GM18508 (cell line): ENCODE data around the gene TPSG1.
"Not testable (repeated sequence)": the region's sequence is repeated elsewhere in the genome, so short reads cannot be mapped to it uniquely, and the experiment has no call there.

Experiments
- ATAC-seq: cut with Tn5 transposase; IDR thresholded peaks from one replicate; pipeline ENCODE4 v1.9.1; 2021; ENCODE audit warnings: moderate number of reproducible peaks; ENCODE audit not compliant: insufficient read depth, unreplicated experiment

The TPSG1 gene

DNA sequence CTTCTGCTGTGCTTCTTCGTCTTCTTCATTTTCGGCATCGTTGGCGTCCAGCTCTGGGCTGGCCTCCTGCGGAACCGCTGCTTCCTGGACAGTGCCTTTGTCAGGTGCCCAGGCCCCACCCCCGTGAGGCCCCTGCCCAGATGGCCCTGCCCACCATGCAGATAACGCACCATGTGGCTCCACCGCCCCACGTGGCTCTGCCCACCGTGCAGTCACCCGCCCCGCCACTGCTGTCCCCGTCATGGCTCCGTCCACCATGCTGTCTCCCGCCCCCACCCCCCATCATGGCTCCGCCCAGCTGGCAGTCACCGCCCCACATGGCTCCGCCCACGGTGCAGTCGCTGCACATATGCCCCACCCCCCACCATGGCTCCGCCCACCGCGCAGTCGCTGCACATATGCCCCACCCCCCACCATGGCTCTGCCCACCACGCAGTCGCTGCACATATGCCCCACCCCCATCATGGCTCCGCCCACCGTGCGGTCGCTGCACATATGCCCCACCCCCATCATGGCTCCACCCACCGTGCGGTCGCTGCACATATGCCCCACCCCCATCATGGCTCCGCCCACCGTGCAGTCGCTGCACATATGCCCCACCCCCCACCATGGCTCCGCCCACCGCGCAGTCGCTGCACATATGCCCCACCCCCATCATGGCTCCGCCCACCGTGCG is 26.3 kb downstream of the TPSG1 start:
- not testable (repeated sequence) for ATAC-seq

DNA sequence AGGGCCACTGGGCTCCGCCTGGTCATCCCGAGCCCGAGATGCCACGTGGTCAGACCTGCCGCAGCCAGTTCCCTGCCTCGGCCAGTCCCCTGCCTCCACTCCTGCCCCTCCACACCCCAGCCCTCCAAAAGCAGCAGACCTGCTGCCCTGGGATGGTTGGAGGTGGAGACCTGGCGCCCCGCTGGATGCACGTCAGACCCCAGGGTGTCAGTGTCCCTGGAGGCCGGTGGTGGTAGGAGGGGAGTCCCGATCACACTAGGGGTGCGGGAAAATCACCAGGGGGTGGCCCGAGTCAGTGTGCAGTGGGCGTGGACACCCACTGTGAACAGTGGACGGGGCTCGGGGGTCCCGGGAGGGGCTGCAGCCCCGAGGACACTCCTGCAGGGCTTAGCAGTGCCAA is 26.9 kb downstream of the TPSG1 start:
- ATAC-seq, result no peak

DNA sequence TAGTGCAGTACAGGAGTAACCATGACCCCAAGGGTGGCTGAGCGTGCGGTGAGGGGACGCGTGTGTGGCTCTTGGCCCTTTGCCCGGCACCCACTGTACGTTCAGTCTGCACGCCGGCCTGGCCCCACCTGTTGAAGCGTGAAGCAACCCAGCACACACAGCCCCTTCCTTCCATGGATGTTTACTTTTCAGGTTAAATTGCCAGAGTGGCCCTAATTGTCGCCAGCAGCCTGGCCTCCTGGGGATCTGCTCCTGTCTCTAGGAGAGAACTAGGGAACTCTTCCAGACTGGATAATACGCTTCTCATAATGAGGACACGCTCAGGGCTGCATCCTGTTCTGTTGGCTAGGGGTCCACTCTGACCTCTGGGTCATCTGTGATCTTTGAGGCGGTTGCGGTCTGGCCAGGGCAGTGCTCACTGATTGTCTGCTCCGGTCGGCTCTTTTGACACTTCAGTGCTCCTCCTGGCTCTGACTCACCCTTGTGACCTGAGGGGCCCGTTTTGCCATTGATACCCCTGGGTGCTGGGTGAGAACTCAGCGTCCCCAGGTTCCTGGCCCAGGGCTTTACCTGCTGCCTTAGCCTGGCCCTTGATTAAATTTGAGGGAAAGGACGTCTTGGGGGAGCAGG is 27.7 kb downstream of the TPSG1 start:
- ATAC-seq, result no peak

DNA sequence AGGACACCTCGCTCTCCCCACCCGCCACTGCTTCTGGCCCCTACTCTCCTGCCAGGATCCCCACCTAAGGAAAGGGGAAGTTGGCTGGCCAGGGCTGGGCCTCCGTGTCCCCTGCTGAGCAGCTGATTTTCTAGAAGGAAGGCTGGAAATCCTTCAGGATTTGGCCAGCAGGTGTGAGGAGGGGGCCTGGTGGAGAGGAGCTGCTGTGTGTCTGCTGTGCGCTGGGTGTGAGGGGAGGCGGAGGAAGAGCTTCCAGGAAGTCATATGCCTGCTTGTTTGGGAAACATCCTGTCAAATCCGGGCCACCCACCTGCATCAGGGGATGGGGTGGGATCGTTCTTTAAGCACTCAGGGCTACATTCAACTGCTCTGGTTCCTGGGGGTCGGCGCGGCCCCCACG is 28.6 kb downstream of the TPSG1 start:
- no peak for ATAC-seq

DNA sequence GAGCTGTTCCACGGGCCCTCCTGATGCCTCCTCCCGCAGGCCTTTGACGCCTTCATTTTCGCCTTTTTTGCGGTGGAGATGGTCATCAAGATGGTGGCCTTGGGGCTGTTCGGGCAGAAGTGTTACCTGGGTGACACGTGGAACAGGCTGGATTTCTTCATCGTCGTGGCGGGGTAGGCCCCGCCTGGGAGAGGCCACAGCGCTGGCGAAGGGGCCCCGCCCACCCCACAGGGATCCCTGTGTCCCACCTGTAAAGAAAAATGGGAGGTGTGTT is 29.7 kb downstream of the TPSG1 start:
- no peak for ATAC-seq

DNA sequence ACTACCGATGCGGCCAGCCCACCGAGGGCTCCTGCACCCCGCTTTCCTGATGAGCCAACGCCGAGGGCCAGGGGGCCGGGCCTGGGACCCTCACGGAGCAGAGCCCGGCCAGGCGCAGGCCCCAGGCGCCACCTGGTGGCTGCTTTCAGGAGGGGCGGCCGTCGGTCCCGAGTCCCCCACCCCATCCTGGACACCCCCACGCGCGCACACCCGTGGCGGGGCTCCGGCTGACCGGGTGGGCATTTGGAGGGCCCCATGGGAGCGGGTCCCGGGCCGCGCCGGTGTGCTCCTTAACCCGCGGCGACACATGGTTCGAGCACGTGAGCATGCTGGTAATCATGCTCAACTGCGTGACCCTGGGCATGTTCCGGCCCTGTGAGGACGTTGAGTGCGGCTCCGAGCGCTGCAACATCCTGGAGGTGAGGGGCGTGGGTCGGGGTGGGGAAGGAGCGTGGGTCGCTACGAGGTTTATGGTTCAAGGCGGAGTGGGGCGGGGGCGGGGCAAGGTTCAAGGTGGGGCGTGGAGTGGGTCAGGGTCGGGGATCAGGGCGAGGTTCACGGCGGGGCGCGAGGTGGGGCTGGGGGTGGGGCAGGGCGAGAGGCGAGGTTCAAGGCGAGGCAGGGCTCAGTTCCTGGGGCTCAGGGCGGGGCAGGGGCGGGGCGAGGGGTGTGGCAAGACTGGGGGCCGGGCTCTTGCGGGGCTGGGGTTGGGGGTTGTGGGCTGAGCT is 30.2 kb downstream of the TPSG1 start:
- no peak for ATAC-seq

DNA sequence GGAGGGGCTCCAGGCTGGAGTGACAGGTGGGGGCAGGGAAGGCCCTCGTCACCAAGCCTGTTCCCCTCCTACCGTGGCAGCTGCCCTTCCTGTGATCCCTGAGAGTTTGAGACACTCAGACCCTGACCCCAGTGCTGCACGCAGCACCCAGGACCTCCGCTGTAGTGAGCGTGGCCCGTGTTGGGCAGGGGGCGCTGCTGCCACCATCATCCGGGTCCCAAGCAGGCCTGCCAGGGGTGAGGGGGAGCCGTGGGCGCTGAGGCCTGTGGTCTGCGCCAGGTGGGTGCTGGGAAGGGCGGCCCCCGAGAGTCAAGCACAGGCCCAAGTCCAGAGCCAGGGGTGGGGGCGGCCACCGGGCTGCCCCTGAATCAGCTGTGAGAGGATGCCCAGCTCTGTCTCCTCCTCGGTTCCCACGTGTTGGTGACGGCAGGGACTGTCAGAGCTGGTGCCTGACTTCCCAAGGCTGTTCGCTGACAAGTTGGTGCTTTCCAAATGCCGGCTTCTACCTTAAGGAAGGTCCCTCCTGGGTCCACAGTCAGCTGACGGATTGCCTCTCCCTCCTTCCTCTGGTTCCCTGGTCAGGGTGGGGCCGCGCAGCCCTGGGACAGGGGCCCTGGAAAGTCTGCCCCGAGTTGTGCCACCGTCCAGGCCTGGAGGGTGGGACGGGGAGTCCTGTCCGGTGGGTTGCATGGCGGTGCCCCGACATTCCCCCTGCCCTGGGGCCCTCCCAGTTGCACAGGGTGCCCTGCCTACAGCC is 31.1 kb downstream of the TPSG1 start:
- ATAC-seq, result no peak

DNA sequence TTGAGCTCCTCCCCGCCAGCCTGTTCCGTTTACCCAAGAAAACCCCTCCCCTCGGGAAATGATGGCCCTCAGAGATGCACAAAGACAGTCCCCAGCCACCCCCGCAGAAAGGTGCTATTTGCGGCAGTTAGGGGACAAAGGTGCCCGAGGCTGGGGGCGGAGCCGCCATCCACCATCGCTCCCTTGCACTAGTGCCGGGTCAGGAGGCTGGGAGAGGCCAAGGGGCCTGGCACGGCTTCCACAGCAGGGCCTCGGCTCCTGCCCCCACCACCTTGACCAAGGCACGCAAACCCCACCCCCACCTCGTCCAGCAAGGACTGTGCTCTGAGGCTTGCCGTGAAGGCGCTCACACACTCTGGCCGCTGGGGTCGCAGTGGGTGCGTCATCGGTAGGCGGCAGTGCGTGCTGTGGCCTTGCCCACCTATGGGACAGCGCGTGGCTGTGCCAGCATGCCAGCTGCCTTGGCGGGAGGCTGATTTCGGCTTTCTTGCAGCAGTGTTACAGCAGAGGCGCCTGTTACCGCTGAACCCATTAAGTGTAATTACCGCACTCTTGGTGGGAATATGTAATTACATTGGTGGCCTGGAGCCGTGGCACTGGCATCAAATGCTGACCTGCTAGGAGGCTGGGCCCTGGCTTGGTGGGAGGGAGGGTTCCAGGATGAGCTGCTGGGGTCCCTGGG is 31.8 kb downstream of the TPSG1 start:
- ATAC-seq, result no peak

DNA sequence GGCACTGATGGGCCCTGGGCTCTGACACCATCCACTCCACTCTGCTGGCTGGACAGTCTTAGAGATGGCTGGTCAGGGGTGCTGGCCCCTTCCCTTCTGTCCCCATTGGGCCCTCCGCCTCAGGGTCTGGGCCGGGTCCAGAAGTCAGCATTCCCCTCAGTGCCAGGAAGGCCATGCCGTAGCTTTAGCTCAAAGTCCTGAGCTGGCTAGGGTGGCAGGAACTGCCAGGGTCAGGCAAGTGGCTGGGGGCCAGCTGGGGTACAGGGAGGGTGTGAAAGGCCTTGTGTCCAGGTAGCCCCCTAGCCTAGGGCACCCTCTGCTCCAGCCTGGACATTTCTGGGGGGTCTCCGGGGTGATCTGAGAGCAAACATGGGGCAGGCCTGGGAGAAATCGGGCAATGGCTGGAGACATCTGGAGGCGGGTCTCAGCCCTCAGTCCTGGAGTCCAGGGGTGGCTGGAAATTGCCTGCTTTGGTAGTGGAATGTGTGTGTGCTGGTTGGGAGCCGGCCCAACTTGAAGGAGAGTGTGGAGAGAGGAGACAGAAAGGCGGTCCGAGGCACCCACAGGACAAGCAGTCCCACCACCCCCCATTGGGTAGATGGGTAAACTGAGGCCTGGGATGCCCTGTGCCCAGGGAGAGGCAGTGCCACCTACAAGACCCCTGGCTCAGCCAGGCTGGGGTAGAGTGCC is 32.5 kb downstream of the TPSG1 start:
- ATAC-seq, result no peak

DNA sequence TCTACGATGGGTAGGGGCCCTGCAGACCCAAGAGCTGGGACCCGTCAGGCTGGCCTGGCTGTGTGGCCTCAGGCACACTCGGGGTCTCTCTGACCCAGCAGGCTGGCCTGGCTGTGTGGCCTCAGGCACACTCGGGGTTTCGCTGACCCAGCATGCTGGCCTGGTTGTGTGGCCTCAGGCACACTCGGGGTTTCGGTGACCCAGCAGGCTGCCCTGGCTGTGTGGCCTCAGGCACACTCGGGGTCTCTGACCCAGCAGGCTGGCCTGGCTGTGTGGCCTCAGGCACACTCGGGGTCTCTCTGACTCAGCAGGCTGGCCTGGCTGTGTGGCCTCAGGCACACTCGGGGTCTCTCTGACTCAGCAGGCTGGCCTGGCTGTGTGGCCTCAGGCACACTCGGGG is 34.3 kb downstream of the TPSG1 start:
- ATAC-seq, result not testable (repeated sequence)

DNA sequence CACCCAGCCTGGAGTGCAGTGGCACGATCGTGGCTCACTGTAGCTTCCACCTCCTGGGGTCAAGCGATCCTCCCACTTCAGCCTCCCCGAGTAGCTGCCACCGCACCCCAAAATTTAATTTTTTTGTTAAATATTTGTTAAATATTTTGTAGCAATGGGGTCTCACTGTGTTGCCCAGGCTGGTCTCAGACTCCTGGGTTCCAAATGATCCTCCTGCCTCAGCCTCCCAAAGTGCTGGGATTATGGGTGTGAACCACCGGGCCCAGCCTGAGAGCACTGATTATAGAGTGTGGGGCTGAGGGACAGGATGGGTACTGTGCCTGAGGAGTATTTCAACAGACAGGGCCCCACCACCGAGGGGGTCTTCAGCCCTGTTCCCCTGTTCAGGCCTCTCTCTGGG is 35.6 kb downstream of the TPSG1 start:
- no peak for ATAC-seq

DNA sequence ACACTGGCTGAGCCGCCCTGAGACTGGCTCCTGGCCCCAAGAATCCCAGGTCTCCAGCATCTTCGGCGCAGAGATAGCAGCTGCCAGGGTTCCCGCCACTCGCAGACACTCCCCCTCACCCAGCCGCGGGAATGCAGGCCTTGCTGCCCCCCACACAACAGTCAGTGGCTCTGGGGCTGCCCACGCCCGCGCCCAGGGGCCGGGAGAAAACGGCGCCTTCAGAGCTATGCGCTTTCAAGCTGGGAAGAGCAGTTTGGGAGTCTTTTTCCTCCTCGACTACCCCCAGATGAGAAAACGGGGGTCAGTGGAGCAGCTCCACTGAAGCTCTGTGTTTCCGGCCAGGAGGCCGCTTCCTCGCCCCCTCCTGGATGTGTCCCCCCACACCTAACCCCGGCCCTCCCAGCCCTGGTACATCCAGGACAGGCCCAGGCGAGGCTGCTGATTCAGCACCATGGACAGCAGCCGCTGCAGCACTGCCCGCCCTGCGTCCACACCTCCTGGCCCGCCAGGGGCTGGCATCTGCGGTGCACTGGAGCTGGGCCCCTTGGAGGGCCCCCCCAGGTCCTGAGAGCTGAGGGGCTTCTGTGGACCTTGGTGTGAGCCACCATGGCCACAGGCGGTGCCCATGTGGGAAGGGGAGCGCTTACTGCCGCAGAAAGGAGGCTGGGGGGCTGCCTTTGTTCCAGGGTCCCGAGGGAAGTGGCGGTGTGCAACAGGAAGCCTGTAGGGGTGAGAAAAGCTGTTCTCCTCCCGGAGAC is 36.5 kb downstream of the TPSG1 start:
- ATAC-seq, result no peak

DNA sequence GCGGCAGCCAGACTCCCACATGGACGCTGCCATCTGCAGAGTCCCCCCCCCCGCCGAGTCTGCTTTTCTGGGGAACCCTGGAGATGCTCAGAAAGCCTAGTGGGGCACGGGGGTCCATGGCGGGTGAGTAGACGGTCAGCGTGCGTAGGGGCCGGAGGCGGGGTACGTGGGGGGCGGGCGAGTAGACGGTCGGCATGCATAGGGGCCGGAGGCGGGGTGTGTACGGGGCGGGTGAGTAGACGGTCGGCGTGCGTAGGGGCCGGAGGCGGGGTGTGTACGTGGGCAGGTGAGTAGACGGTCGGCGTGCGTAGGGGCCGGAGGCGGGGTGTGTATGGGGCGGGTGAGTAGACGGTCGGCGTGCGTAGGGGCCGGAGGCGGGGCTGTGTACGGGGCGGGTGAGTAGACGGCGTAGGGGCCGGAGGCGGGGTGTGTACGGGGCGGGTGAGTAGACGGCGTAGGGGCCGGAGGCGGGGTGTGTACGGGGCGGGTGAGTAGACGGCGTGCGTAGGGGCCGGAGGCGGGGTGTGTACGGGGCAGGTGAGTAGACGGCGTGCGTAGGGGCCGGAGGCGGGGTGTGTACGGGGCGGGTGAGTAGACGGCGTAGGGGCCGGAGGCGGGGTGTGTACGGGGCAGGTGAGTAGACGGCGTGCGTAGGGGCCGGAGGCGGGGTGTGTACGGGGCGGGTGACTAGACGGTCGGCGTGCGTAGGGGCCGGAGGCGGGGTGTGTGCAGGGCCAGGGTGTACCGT is 39.4 kb downstream of the TPSG1 start:
- ATAC-seq, result not testable (repeated sequence)

DNA sequence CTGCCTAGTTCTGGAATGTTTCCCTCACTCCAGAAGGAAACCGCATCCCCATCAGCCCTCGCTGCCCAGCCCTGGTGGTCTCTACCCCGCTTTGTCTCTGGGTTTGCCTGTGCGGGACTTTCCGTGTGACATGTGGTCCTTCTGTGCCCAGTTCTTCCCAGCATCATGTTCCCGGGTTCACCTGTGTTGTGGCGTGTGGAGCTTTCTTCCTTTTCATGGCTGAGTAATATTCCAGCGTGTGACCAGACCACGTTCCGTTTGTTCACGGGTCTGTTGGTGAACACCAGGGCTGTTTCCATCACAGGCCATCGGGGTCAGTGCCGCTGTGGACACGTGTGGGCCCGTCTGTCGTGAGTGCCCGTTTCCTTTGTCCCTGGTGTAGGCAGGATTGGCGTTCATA is 40.1 kb downstream of the TPSG1 start:
- no peak for ATAC-seq

DNA sequence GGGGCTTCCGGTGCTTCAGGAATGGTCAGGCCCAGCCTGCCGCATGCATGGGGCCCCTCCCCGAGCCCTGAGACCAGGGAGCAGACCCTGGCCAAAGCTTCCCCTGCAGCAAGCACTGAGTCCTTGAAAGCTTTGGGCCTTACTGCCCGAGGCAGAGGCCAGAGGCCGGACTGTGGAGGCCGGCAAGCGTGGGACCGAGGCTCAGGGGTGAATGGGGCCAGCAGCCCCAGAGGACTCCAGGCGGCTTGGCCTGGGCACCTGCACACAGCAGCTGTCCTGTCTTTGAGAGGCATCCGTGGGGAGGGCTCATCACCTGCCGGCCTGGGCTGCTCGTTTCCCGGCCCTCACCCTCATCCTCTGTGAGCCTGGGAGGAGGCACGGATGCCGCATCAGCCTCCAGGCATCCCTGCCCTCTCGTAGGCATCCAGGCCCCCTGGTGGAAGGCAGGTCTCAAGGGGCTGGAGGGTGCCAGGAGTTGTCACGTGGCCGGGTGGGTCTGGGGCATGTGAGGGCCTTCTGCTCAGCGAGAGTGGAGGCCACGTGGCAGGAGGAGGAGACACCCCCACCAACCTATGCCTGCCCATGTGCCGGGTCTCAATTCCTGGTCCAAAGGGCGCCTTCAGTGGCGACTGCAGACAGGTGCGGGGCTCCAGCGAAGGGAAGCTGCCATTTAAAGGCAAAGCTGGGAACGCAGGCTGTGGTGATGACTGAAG is 40.8 kb downstream of the TPSG1 start:
- ATAC-seq, result no peak

DNA sequence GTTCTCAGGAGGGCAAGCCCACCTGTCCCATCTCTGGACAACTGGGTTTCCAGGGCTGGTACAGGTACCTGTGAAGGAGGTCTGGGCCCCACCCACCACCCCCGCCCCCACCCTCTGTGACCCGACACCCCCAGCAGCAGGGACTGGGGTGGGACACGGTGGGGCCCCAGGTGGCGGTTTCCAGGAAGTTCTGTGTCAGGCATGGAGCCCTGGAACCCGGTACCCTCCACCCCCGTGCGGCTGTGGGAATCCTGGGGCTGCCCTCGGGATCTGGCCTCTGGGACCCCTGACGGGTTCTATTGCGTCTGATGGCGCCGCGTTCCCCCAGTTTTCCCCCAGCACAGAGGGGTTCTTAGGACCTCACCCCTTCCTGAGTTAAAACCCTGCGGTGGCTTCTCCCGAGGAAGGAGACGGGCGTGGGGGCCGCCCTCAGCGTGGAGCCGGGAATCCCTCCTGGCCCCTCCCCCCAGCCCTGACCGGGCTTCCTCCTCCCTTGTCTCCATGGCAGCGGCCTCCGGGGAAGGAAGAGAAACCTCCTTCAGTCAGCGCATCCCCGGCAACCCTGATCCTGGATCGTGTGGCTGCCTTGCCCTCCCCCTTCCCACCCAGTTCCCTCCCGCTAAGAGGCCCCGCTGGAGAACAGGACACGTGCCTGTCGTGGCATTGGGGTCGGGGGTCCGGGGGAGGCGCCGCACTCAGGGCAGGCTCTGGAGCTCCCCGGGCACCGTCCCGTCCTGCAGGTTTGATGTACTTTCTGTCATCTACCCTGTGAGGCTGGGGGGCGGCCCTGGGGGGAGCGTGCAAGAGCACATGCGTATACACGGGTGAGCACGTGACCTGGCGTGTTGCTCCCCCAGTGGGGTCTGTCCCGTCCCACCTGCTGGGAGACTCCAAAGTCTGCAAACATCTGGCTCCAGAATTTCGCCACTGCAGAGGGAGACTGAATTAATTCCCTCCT is 41.8 kb downstream of the TPSG1 start:
- no peak for ATAC-seq

DNA sequence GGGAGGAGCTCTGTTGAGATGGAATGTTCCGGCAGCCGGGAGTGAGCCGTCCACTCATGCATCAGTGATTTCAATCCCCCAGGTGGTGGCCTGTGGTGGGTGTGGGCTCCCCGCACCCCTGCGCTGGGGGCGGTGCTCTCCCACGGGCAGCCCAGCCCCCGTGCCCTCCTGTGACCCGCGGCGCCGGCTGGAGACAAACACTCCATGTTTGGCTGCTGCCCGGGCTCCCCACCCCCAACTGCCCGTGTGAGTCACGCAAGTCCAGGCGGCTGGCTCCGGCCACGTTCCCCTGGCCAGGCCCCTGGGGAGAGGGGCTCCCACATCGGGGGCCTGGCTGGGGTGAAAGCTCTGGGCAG is 42.8 kb downstream of the TPSG1 start:
- no peak for ATAC-seq
